ENCODE measurements around the gene RESF1.

GRCh38 chr12:31947971-31948370, 11.2 kb upstream of the RESF1 start:
- TF ChIP-seq CTCF (IDR thresholded peaks at IDR 0.05) (no peak), ZNF671 (CRISPR knock-in tag; IDR thresholded peaks at IDR 0.05) (no peak), MXD4 (CRISPR knock-in tag; IDR thresholded peaks at IDR 0.05; ENCODE audit: borderline replicate concordance) (no peak), TCF7 (CRISPR knock-in tag; IDR thresholded peaks at IDR 0.05; ENCODE audit: low read depth) (no peak), USF2 (CRISPR knock-in tag; IDR thresholded peaks at IDR 0.05) (no peak), USF1 (CRISPR knock-in tag; IDR thresholded peaks at IDR 0.05) (no peak), AFF4 (CRISPR knock-in tag; IDR thresholded peaks at IDR 0.05; ENCODE audit: borderline replicate concordance) (no peak), MAX (CRISPR knock-in tag; IDR thresholded peaks at IDR 0.05) (no peak), HMGXB4 (CRISPR knock-in tag; IDR thresholded peaks at IDR 0.05) (no peak), TEAD4 (CRISPR knock-in tag; IDR thresholded peaks at IDR 0.05) (no peak), ZNF263 (CRISPR knock-in tag; IDR thresholded peaks at IDR 0.05; ENCODE audit: low read depth) (no peak), E2F4 (CRISPR knock-in tag; IDR thresholded peaks at IDR 0.05; ENCODE audit: borderline replicate concordance, low read depth) (no peak)
